ENCODE measurements around the gene PRSS21. TPM values are rescaled to one million over a fixed set of nuclear protein-coding genes. Genes with fewer than 3 reads are reported as not detected.
A peak's percentile ranks its signal among the peaks of the same experiment; 100 is the strongest.

PRSS21 gene
- total and polyA plus RNA-seq, 2 experiments from 2014 or later = not detected

- Histone ChIP-seq H3K27ac (no peak overlapping the region), H3K9me3 (ENCODE audit: low read depth) (no peaks in the 10 kb centered on the region), H2AFZ (no peak overlapping the region), H3K36me3 (ENCODE audit: low read depth) (no peaks in the 10 kb centered on the region), H3K27me3 (replicated peaks; ENCODE audit: insufficient read depth) (no peaks in the 10 kb centered on the region), H3K9me2 (ENCODE audit: insufficient read depth) (no peaks in the 10 kb centered on the region), H3F3A (ENCODE audit: insufficient read depth) (peaks cover 12% of the 10 kb centered on the region), H3K4me3 (no peak overlapping the region), H3K4me2 (ENCODE audit: unreplicated experiment) (no peak overlapping the region), H3K4me1 (ENCODE audit: insufficient read depth) (peaks cover 10% of the 10 kb centered on the region; the same call in 1 of the 2 replicates), H3K9ac (no peak overlapping the region), H3K79me2 (ENCODE audit: insufficient read depth) (no peaks in the 10 kb centered on the region), H4K20me1 (ENCODE audit: insufficient read depth) (no peaks in the 10 kb centered on the region)
- 13 to 25% methylated on average over 3 of the region's 3 CpGs for WGBS, 2 experiments (ENCODE audit: low coverage in 1 of 2, low lambda C conversion rate in 2 of 2, missing lambda C conversion rate in 2 of 2)
- peak; percentile 81 for DNase-seq
- no peak for TF ChIP-seq EZH2phosphoT487 (IDR thresholded peaks at IDR 0.05; ENCODE audit: insufficient read depth, low read depth)
- in situ Hi-C loops (cut with MboI) = no loop called here
These were observed 29.7 kb downstream of the PRSS21 start for GRCh38 chr16:2846511-2847310.

- H2AFZ ChIP-seq = no peak overlapping the region
- H3K4me3 ChIP-seq = no peak overlapping the region
- no peak overlapping the region for H3K9ac ChIP-seq
- no peak overlapping the region for H3K4me2 ChIP-seq (ENCODE audit: unreplicated experiment)
- H3K4me1 ChIP-seq (ENCODE audit: insufficient read depth) = peaks cover 10% of the 10 kb centered on the region; the same call in 1 of the 2 replicates
- H3K27me3 ChIP-seq (replicated peaks; ENCODE audit: insufficient read depth) = no peaks in the 10 kb centered on the region
- TF ChIP-seq EZH2 (IDR thresholded peaks at IDR 0.05; ENCODE audit: insufficient read depth, poor library complexity, severe bottlenecking) = no peak
- TF ChIP-seq EZH2phosphoT487 (IDR thresholded peaks at IDR 0.05; ENCODE audit: insufficient read depth, low read depth) = no peak
- in situ Hi-C loops (cut with MboI) = no loop called here
- 67 to 69% methylated on average over 16 of the region's 16 CpGs for WGBS, 2 experiments (ENCODE audit: low coverage in 1 of 2, low lambda C conversion rate in 2 of 2, missing lambda C conversion rate in 2 of 2)
- no peak overlapping the region for H3K27ac ChIP-seq
- peaks cover 12% of the 10 kb centered on the region for H3F3A ChIP-seq (ENCODE audit: insufficient read depth)
- H3K9me3 ChIP-seq (ENCODE audit: low read depth) = no peaks in the 10 kb centered on the region
- no peak for DNase-seq
- H3K36me3 ChIP-seq (ENCODE audit: low read depth) = no peaks in the 10 kb centered on the region
- H3K79me2 ChIP-seq (ENCODE audit: insufficient read depth) = no peaks in the 10 kb centered on the region
- no peaks in the 10 kb centered on the region for H4K20me1 ChIP-seq (ENCODE audit: insufficient read depth)
- H3K9me2 ChIP-seq (ENCODE audit: insufficient read depth) = no peaks in the 10 kb centered on the region
These were observed 32.1 kb downstream of the PRSS21 start for GRCh38 chr16:2848933-2849725.

- Histone ChIP-seq H3K79me2 (ENCODE audit: insufficient read depth) (no peaks in the 10 kb centered on the region), H4K20me1 (ENCODE audit: insufficient read depth) (no peaks in the 10 kb centered on the region), H3K9ac (no peak overlapping the region), H3K4me3 (no peak overlapping the region), H2AFZ (no peak overlapping the region), H3K27me3 (replicated peaks; ENCODE audit: insufficient read depth) (no peaks in the 10 kb centered on the region), H3F3A (ENCODE audit: insufficient read depth) (peaks cover 3% of the 10 kb centered on the region), H3K4me1 (ENCODE audit: insufficient read depth) (0 out of 2 replicates have a peak, but pooled peaks cover 1% of the 10 kb centered on the region), H3K9me3 (ENCODE audit: low read depth) (no peaks in the 10 kb centered on the region), H3K4me2 (ENCODE audit: unreplicated experiment) (no peak overlapping the region), H3K9me2 (ENCODE audit: insufficient read depth) (no peaks in the 10 kb centered on the region), H3K36me3 (ENCODE audit: low read depth) (no peaks in the 10 kb centered on the region), H3K27ac (no peak overlapping the region)
- TF ChIP-seq EZH2phosphoT487 (IDR thresholded peaks at IDR 0.05; ENCODE audit: insufficient read depth, low read depth) = no peak
- TF ChIP-seq EZH2 (IDR thresholded peaks at IDR 0.05; ENCODE audit: insufficient read depth, poor library complexity, severe bottlenecking) = no peak
- 61 to 65% methylated on average over 16 of the region's 16 CpGs for WGBS, 2 experiments (ENCODE audit: low coverage in 1 of 2, low lambda C conversion rate in 2 of 2, missing lambda C conversion rate in 2 of 2)
- in situ Hi-C loops (cut with MboI) = no loop called here
- DNase-seq = no peak
These were observed 35.1 kb downstream of the PRSS21 start for GRCh38 chr16:2852003-2852730.
